IPS DF 19.7 (cell line): ENCODE measurements around the gene RUBCN.
"Not testable (repeated sequence)": the region's sequence is repeated elsewhere in the genome, so short reads cannot be mapped to it uniquely, and the experiment has no call there.

Source experiments
- DNase-seq: peaks from one replicate; pipeline ENCODE4 v3.0.0-alpha.2; 2013; ENCODE audit warnings: low read depth, low spot score

RUBCN gene

GRCh38 chr3:197685546-197685945, 51.2 kb downstream of the RUBCN start:
- no peak for DNase-seq

DNA sequence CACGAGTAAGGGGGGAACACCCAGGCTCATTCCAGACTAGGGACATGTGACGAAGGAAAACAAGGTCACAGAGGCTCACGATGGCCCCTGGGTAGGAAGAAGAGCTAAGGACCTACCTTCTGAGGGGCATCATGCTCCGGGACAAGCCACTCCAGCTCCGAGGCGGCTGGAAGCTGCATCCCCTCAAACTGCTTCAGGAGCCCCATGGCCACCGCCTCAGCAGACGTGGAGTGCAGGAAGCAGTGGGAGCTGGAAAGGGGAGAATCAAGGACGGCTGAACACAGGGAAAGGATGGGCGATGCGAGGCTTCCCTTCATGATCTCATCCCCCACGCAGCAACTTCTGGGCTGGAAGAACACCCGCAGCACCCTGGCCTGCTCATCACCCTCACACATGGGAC, 53.5 kb downstream of the RUBCN start:
- no peak for DNase-seq

- DNase-seq, result no peak
Observed at GRCh38 chr3:197682713-197683112, 54.0 kb downstream of the RUBCN start.

DNA sequence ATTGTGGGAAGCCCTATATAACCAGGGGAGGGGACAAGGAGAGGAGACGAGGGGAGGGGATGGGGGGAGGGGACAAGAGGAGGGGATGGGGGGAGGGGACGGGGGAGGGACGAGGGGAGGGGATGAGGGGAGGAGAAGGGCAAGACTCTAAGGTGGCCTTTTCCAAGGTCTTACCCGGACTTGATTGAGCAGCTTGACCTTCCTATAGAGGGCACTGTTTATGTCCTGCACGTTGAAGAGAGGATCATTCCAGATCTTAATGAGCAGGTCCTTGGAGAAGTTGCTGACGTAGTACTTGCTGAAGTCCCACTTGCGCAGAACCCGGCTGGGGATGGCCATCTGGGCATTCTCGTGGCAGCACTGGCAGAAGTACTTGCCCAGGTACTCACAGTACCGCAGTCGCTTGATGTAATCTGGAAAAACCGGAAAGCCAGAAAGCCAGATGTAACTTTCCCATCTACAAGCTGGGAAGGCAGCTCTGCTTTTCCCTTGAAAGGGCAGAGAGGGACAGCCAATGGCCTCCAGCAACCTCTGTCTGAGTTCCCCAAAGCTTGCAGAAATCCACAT, 55.7 kb downstream of the RUBCN start:
- peak; percentile 5 for DNase-seq

DNA sequence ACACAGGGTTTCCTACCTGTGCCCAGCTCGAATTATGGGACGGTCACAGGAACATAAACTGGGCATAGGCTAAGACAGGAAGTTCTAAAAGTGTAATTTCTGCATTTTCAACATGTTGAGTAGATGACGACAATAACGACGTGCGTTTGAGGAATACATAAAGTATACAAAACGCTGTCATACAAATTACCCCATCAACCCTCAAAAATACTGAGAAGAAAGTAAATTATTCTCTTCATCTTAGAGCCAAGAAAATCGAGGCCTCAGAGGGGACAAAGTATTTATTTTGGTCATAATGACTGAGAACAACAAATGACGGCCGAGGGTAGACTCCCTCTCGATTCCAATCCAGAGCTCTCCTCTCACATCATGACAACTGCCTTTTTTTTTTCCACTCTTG, 60.8 kb downstream of the RUBCN start:
- no peak for DNase-seq

GRCh38 chr3:197675563-197675860, 61.2 kb downstream of the RUBCN start:
- DNase-seq, result no peak

- DNase-seq, result no peak
Observed at GRCh38 chr3:197674741-197675562, 61.8 kb downstream of the RUBCN start.

- DNase-seq, result no peak
Observed at GRCh38 chr3:197673170-197673569, 63.5 kb downstream of the RUBCN start.

DNA sequence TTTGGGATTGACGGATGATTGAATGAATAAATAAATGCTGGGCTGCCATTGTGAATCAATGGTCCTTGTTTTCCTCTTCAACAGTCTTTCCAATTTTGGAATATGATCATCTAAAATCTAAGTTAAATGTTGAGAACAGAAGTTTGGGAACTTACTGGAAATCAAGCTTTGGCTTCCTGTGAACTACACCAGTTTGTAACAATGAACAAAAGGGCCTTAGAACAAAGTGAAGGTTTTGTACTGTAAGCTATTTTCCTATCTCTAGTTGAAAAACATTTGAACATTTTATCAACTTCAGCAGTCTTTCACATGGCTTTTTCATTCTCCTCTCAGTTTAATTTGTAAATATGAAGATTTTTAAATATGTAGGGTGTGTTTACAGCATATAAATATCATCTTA, 66.3 kb downstream of the RUBCN start:
- no peak for DNase-seq

DNA sequence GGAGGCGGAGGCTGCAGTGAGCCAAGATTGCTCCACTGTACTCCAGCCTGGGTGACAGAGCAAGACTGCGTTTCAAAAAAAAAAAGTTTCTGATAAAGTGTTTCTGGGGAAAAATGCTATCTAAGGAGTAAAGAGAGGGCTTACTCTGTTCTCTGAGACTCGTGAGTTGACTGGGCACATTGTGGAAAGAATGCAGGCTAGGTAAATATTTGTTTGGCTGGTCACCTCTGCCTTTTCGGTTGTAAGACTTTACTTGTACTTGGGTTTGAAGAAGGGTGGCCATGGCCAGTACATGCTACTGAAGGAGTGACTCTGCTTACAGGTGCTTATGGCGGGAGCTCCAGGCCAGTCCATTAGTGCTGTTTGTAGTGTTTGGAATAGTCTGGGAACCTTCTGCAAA, 68.7 kb downstream of the RUBCN start:
- no peak for DNase-seq

- DNase-seq, result not testable (repeated sequence)
Observed at GRCh38 chr3:197667293-197667692, 69.4 kb downstream of the RUBCN start.

GRCh38 chr3:197666221-197666842, 70.4 kb downstream of the RUBCN start:
- DNase-seq, result not testable (repeated sequence)

DNA sequence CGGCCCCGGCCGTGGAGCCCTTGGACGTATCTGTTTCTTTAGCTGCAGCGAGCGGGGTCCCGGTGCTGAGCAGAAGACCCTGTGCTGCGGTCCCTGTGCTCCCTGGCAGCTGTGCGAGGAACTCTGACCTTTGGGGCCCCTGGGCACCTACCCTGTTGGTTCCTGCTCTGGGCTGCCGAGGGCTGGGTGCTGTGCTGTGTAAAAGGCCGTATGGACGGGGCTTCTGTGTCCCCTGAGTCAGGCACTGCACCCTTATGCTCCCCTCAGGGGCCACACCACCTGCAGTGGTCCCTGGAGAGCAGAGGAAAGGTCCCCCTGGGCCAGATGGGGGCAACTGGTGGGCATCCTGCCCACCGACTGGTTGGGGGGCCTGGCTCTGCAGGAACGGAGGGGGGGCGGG, 71.2 kb downstream of the RUBCN start:
- DNase-seq, result not testable (repeated sequence)

DNA sequence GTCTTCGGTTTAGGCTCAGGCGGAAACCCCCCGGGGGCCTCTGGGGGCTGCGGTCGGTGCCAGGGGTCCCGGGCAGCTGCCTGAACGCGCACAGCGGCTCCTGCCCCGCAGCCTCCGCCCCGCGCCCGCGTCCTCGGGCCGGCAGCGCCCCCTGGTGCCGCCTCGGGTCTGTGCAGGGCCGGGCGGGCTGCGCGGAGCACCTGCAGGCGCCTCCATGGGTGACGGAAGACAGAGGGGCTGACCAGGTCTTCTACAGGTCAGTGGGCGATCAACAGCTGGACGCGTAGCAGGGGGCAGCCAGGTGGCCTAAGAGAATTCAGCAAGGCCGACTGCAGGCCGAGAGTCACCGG, 71.6 kb downstream of the RUBCN start:
- not testable (repeated sequence) for DNase-seq

- DNase-seq, result not testable (repeated sequence)
Observed at GRCh38 chr3:197664414-197665141, 72.1 kb downstream of the RUBCN start.

DNA sequence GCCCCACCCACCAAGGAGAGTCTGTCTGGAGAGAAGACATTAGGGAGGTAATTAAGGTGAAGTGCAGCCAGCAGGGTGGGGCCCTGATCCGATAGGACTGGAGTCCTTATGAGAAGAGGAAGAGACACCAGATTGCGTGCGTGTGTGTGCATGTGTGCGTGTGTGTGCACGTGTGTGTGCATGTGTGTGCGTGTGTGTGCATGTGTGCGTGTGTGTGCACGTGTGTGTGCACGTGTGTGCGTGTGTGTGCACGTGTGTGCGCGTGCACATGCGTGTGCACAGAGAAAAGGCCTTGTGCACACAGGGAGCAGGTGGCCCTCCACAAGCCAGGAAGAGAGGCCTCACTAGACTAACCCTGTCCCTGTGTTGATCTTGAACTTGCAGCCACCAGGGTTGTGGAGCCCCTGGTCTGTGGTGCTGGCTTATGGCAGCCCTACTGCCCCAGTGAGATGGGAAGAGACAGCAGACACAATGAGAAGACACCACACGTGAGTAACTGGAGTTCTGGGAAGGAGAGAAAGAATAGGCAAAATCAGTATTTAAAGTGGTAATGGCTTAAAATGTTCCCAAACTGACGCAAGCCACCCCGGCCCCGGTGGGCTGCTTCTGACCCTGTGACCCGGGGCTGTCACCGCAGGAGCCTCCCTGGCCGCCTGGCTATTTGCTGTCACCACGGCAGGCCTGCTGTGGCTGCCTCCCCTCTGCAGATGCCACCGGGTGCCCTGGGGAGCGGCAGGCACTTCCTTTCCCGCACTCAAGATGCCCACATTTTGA, 73.2 kb downstream of the RUBCN start:
- DNase-seq, result not testable (repeated sequence)

DNA sequence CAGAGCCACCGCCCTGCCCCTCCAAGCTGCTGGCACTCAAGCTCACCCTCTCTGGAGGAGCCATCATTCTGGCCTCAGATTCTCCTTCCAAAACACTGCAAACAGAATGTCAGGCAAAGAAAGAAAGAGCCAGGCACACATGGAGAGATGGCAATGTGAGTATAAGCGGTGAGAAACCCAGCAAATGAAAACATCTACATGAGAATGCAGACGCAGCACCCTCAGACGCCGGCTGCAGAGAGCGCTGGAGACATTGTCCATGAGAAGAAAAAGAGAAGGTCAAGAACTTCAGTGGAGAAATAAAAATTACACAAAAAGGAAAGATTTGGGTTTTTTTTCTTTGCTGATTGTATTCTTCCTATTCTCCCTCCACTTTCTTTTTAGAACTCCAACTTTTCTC, 74.4 kb downstream of the RUBCN start:
- DNase-seq, result not testable (repeated sequence)

DNA sequence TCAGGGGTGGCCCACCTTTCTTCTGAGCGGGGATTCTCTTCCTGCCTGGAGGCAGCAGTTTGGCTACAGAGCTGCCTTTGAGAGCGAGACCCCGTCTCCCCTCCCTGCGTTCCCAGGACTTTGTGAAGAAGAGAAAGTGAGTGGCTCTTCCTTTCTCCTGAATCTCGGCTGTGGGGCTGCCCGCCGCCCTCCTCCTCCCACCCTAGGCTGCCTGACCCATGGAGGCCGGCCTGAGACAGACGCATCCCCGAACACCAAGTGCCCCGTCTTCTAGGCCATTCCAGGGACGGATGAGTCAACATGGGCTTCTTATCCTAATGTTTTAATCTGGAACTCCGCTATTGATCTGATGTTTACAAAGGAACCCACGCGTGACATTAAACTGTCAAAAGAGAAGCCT, 74.8 kb downstream of the RUBCN start:
- not testable (repeated sequence) for DNase-seq

DNA sequence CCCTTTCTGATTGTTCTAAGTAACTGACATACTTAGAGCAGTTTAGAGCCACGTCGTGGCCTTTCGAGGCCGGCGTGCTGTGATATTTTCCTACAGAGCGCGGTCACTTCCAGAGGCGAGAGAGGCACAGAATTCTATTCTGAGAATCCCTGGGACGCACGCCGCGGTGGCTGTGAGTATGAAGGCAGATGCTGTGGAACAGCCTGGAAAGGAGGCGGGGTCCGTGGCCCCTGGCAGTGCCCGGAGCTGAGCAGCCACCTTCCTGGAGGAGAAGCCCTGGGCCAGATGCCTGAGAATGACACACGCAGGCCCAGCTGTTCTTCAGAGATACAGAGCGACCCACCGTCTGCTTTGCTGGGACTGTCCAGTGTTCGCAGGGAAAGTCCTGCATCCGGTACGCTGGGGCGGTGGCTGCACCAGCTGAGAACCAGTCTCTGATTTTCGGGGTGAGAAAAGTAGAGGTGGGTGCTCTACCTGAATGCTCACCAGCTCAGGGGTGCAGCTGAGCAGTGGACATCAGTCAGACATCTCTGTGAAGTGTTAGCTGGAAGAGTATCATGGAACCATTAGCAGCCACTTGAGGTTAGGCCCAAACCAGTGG, 75.4 kb downstream of the RUBCN start:
- DNase-seq, result not testable (repeated sequence)

DNA sequence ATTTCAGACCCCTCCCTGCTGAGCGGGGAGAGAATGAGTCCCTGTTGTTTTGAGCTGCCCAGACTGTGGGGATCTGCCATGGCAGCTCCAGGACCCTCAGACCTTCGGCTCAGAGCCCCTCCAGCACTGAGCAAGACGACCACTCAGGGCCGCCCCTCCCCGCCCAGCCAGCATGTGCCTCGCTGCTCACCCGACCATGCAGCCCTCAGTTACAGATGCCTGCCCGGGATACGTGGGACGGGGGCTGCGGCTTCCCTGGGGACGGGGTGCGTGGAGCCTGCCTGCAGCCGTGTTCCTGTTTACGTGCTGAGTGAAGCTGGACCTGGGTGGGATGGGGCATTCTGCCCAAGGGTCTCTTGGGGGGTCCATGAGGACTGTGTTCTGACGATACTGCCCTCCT, 77.0 kb downstream of the RUBCN start:
- not testable (repeated sequence) for DNase-seq

- DNase-seq, result not testable (repeated sequence)
Observed at GRCh38 chr3:197659144-197659543, 77.6 kb downstream of the RUBCN start.
